Epithelial cell of proximal tubule (primary cell): Measurements from ENCODE around the gene TLE3. TPM values are rescaled to one million over a fixed set of nuclear protein-coding genes. Genes with fewer than 3 reads are reported as not detected.
"Not testable (repeated sequence)": the region's sequence is repeated elsewhere in the genome, so short reads cannot be mapped to it uniquely, and the experiment has no call there.

ENCODE experiments used
- DNase-seq: peaks from one replicate; pipeline ENCODE4 v3.0.0-alpha.2; 2011; ENCODE audit warnings: low read depth
- H3K4me3 ChIP-seq: 2 replicates; pipeline ENCODE4 v1.5.1; 2011; ENCODE audit warnings: low read depth, mild to moderate bottlenecking, low read length
- total RNA-seq: library from RNA; depleted of rRNA; stranded (reverse); fragments of >200 nt; gene quantifications from 2 replicates; pipeline ENCODE4 v1.2.3, GENCODE V29; 2015
- TF ChIP-seq, protein P1 (sequence below): conservative IDR thresholded peaks from 2 replicates; pipeline ENCODE4 v1.5.1; 2012; ENCODE audit warnings: low read depth, mild to moderate bottlenecking, low read length

The TLE3 gene
- total RNA-seq, 1 donor from 2014 or later: 34.8 TPM

GRCh38 chr15:70116317-70116716, 18.6 kb upstream of the TLE3 start:
- TF ChIP-seq, protein P1, sequence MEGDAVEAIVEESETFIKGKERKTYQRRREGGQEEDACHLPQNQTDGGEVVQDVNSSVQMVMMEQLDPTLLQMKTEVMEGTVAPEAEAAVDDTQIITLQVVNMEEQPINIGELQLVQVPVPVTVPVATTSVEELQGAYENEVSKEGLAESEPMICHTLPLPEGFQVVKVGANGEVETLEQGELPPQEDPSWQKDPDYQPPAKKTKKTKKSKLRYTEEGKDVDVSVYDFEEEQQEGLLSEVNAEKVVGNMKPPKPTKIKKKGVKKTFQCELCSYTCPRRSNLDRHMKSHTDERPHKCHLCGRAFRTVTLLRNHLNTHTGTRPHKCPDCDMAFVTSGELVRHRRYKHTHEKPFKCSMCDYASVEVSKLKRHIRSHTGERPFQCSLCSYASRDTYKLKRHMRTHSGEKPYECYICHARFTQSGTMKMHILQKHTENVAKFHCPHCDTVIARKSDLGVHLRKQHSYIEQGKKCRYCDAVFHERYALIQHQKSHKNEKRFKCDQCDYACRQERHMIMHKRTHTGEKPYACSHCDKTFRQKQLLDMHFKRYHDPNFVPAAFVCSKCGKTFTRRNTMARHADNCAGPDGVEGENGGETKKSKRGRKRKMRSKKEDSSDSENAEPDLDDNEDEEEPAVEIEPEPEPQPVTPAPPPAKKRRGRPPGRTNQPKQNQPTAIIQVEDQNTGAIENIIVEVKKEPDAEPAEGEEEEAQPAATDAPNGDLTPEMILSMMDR: no peak
- H3K4me3 ChIP-seq: no peak overlapping the region
- DNase-seq: no peak

- H3K4me3 ChIP-seq: no peak overlapping the region
- no peak for DNase-seq
- TF ChIP-seq, protein P1: no peak
These were observed 16.5 kb upstream of the TLE3 start for GRCh38 chr15:70114221-70114620.

DNA sequence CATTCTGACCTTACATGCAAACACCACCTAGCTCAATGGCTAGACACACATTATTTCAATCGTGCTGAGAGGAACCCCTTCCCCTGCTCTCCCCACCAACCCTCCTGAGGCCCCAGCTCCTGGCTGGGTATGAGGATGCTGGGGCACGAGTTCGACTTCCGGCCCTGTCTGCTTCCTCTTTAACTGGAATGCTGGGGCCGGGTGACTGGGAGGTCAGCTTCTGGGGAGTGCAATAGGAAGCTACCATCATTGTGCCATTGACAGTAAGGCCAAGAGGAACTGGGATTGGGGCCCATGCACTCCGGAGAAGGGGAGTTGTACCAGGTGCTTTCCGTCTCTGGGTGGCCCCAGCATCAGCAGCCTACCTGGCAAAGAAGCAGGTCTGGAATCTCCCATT, 15.6 kb upstream of the TLE3 start:
- no peak overlapping the region for H3K4me3 ChIP-seq
- no peak for DNase-seq
- TF ChIP-seq, protein P1: no peak

DNA sequence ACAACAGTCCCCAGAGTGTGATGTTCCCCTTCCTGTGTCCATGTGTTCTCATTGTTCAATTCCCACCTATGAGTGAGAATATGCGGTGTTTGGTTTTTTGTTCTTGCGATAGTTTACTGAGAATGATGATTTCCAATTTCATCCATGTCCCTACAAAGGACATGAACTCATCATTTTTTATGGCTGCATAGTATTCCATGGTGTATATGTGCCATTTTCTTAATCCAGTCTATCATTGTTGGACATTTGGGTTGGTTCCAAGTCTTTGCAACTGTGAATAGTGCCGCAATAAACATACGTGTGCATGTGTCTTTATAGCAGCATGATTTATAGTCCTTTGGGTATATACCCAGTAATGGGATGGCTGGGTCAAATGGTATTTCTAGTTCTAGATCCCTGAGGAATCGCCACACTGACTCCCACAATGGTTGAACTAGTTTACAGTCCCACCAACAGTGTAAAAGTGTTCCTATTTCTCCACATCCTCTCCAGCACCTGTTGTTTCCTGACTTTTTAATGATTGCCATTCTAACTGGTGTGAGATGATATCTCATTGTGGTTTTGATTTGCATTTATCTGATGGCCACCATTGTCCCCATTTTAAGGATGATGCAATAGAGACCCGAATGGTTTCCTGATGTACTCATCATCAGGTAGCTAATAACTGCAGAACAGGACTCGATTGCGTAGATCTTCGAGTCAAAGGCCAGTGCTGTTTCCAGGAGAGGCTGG, 15.0 kb upstream of the TLE3 start:
- DNase-seq, H3K4me3 ChIP-seq: not testable (repeated sequence)

DNA sequence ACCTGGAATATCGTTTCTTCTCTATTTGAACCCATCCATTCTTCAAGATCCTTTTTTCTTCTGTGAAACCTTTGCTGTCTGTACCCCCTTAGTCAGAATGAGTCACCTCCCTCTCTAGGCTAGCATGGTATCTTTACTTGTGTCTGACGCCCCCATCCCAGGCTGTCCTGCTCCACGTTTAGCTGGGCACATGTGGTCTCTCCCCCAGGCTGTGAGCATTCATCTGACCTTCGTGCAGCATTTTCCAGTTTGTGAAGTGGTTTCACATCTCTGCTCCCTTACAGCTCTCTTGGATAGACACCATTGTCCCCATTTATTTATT, 14.3 kb upstream of the TLE3 start:
- TF ChIP-seq, protein P1: no peak
- no peak overlapping the region for H3K4me3 ChIP-seq
- no peak for DNase-seq

- H3K4me3 ChIP-seq: no peak overlapping the region
- TF ChIP-seq, protein P1: no peak
- no peak for DNase-seq
These were observed 13.7 kb upstream of the TLE3 start for GRCh38 chr15:70111203-70112073.

DNA sequence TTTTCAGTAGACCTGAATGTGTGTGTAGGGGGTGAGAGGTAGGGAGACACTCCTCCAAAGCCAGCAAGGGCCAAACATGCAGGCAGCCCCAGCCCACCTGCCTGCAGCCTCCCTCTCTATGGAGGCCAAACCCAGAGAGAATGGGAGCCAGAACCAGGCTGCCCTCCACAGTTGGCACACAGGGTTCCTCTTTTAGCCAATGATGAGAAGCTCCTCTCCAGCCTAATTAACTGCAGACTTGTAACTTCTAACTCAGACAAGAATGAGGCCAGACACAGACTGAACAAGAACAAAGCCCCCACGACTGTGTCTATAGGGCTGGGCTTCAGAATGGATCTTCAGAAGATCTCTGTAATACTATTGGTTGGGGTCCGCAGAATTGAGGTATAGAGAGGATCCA, 12.3 kb upstream of the TLE3 start:
- TF ChIP-seq, protein P1: no peak
- no peak for DNase-seq
- no peak overlapping the region for H3K4me3 ChIP-seq
